ENCODE measurements around the gene RNF141.

Gene RNF141

GRCh38 chr11:10478574-10479550 lies 62.1 kb downstream of the RNF141 start:
- no peak for DNase-seq

DNA sequence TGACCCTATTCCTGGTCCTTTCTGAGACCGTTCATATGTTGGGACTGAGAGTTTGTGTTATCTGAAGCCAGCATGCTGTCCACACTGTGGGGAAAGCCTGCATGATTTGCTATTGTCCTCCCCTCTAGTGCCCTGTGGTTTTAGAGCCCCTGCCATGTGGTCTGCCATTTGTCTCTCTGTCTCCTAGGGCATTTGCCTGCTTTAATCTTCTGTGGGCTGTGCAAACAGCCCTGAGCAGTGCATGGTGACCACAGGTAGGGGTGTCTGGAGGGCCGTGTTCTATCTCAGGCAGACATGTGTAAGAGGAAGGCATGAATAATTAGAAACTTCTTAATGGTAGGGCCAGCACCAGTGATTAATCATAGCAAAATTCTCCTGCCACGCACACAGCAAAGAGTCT lies 62.9 kb downstream of the RNF141 start:
- no peak for DNase-seq

DNA sequence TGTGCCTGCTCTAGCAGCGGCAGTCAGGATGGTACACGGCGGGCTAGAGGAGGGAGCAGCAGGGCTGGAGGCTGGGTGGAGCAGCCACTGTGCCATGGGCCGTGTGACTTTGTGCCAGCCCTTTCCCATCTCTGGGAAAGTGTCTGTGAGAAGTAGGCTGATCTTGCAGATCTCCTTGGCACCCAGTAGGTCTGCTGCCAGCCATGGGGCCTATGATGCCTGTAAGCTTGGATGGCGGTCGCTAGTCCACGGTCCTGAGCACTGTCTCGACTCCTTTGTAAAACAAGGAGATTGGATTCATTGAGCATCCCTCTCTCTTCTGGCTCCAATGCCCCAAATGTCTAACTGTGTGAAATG lies 63.3 kb downstream of the RNF141 start:
- no peak for DNase-seq

DNA sequence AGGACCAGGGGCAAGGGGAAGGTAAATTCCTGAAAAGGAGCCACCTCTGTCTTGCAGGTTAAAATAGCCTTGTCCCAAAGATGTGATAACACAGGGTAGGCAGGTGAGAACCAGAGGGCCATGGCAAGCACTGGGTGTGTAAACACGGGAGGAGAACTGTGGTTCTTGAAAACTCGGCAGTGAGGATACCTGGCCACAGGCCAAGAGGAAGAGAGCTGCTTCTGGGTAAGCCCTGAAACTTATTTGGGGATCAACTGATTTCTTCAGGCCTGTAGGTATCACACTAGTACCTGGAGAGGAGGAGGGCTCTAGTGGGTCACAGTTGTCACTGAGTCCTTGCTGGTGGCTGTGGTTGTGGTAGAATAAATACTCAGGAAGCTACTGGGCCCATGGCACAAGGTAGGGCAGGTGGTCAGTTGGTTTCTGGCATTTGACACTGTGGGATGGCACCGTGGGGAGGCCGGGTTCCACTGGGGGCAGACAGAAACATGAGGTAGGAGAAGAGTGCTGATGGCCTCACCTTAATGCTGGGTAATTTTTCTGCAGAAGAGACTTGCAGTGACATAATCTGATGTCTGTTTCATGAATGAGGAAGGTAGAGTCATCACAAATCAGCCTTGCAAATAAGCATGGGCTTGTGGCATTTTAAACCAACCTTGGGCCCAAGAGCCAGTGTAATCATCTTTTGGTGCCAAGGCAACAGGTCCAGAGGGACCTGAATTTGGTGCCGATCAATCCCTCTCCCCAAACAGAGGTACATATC lies 63.9 kb downstream of the RNF141 start:
- no peak for DNase-seq

- no peak for DNase-seq
These were observed 64.6 kb downstream of the RNF141 start for GRCh38 chr11:10476342-10476741.

DNA sequence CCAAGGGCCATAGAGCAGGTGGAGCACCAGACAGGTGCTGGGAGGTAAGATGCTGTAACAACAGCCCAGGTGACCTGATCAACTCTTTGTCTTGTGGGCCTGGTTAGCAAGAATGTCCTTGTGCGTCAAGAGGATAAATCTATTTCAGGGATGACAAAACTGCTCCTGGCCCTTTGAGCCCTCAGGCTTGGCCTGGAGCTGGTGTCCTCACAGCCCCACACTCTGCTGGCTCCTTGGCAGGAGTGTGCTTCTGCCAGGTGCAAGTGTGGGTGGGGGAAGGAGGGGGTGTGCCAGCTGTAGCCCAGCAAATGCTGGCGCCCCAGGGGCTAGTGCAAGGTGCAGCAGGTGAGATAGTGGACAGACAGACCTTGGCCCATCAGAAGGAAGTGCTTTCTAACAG lies 66.4 kb downstream of the RNF141 start:
- DNase-seq, result no peak

DNA sequence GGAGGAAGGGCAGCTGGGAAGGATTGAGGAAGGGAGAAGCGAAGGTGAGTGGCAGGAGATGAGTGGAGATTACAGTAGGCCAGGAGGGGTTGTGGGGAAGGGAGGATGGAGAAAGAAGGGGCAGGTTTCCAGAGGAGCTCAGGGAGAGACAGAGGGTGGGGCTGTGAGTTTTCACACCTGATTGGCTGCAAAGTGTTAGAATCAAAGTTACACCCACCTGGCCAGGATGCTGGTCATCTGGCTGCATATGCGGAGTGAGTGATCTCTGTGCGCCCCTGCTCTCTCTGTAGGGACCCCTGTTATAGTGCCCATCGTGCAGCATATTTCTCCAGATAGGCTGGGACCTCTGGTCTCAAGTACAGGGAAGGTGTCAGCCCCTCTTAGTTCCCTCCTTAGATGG lies 67.6 kb downstream of the RNF141 start:
- DNase-seq, result no peak

- DNase-seq, result no peak
These were observed 78.2 kb downstream of the RNF141 start for GRCh38 chr11:10462746-10463300.

Data from cortex of kidney (tissue), 1 donor.